ENCODE measurements around the gene PDZD8. TPM values are rescaled to one million over a fixed set of nuclear protein-coding genes. Genes with fewer than 3 reads are reported as not detected.
A peak's percentile ranks its signal among the peaks of the same experiment; 100 is the strongest.

Gene PDZD8, protein sequence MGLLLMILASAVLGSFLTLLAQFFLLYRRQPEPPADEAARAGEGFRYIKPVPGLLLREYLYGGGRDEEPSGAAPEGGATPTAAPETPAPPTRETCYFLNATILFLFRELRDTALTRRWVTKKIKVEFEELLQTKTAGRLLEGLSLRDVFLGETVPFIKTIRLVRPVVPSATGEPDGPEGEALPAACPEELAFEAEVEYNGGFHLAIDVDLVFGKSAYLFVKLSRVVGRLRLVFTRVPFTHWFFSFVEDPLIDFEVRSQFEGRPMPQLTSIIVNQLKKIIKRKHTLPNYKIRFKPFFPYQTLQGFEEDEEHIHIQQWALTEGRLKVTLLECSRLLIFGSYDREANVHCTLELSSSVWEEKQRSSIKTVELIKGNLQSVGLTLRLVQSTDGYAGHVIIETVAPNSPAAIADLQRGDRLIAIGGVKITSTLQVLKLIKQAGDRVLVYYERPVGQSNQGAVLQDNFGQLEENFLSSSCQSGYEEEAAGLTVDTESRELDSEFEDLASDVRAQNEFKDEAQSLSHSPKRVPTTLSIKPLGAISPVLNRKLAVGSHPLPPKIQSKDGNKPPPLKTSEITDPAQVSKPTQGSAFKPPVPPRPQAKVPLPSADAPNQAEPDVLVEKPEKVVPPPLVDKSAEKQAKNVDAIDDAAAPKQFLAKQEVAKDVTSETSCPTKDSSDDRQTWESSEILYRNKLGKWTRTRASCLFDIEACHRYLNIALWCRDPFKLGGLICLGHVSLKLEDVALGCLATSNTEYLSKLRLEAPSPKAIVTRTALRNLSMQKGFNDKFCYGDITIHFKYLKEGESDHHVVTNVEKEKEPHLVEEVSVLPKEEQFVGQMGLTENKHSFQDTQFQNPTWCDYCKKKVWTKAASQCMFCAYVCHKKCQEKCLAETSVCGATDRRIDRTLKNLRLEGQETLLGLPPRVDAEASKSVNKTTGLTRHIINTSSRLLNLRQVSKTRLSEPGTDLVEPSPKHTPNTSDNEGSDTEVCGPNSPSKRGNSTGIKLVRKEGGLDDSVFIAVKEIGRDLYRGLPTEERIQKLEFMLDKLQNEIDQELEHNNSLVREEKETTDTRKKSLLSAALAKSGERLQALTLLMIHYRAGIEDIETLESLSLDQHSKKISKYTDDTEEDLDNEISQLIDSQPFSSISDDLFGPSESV
- polyA plus RNA-seq (ENCODE audit: insufficient read length in 10 of 10) = 10 to 100 TPM; 13.6 to 19.7 (median 17.1) TPM
- long read RNA-seq, donor 1, full-length matches to known transcripts = 3 of 3 reads
- long read RNA-seq, donor 1, partial matches to known transcripts = 0 of 3 reads
- long read RNA-seq, donor 1, other reads (novel, unspliced or antisense) = 0 of 3 reads
- long read RNA-seq, donor 2, full-length matches to known transcripts = 3 of 3 reads
- long read RNA-seq, donor 2, partial matches to known transcripts = 0 of 3 reads
- long read RNA-seq, donor 2, other reads (novel, unspliced or antisense) = 0 of 3 reads
- long read RNA-seq, donor 3 = 0 reads
- long read RNA-seq, donor 4, full-length matches to known transcripts = 3 of 3 reads
- long read RNA-seq, donor 4, partial matches to known transcripts = 0 of 3 reads
- long read RNA-seq, donor 4, other reads (novel, unspliced or antisense) = 0 of 3 reads
- long read RNA-seq, donor 5, full-length matches to known transcripts = 3 of 8 reads
- long read RNA-seq, donor 5, partial matches to known transcripts = 5 of 8 reads
- long read RNA-seq, donor 5, other reads (novel, unspliced or antisense) = 0 of 8 reads
- long read RNA-seq, donor 6, full-length matches to known transcripts = 3 of 15 reads
- long read RNA-seq, donor 6, partial matches to known transcripts = 12 of 15 reads
- long read RNA-seq, donor 6, other reads (novel, unspliced or antisense) = 0 of 15 reads
- long read RNA-seq, donor 7, full-length matches to known transcripts = 8 of 13 reads
- long read RNA-seq, donor 7, partial matches to known transcripts = 5 of 13 reads
- long read RNA-seq, donor 7, other reads (novel, unspliced or antisense) = 0 of 13 reads
- long read RNA-seq, donor 8, full-length matches to known transcripts = 3 of 3 reads
- long read RNA-seq, donor 8, partial matches to known transcripts = 0 of 3 reads
- long read RNA-seq, donor 8, other reads (novel, unspliced or antisense) = 0 of 3 reads
- long read RNA-seq, donor 9 = 0 reads

DNA sequence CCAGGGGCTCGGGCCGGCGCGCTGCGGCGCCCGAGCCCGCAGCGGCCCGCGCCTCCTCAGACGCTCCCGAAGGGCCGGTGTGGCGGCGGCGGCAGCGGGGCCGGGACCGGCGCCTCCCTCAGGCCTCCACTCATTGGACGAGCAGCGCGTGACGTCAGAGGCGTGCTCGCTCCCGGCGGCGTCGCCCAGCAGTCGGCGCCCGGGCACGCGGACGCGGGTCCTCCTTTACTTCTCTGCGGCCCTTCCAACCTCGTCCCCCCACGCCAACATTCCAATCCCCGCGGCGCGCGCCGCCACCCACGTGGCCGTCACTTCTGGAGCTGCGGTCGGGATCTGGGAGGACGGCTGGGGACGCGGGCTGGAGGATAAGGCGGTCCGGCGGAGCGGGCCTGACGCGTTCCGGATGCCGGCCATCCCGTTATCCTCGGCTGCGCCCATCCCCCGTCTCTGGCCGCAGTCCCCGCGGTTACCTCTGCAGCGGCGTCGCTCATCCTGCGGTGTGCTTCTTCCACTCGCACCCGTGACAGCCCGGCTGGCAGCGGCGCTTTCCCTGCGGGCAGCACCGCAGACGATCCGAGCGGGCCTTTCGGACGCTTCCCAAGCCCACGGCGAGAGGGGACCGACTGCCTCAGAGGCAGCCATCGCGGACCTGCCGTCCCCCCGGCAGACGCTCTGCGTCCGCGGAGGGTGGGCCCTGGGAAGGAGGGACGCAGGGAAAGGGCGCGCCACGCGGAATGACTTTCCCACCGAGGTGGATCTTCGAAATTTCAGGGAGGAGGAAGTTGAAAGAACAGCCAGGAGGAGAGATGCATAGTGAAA lies at the start of gene PDZD8:
Gene PDZD8 (minus strand): TSS at position 81 of the 819 bp plus-strand sequence. CDS start 213 bp downstream, outside the sequence.
- DNase-seq = peak; percentile 95 to 99 (median 98)

DNA sequence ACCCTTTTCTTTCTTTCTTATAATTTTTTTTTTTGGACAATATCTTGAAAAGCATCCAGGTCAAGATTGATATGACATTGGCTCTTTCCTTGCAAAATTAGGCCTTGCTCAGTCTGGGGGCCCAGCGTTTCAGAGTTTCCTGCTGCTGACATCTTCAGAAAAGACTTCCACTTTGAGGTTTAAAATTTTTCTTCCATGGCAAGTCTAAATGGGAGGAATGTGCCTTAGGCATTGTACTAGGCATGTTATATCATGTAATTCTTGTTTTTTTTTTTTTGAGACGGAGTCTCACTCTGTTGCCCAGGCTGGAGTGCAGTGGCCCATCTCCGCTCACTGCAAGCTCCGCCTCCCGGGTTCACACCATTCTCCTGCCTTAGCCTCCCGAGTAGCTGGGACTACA lies 48.9 kb upstream of the PDZD8 start:
- DNase-seq = no peak

DNA sequence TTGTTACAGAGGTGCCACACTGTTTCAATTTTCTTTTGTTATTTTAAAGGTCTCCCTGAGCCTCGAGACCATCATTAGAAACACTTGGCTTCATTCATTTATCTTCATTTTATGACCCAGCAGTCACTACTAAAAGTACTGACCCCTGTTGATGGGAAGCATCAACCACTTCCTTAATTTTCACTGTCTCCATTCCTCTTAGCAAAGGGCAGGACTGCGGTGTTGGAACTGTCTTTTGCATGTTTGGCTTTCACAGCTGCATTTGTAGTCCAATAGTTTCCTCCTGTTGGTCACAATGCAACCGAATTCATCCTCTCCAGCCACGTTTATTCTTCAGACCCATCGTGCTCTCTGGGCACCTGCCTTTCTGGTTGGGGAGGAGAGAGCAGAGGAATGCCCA lies 46.7 kb upstream of the PDZD8 start:
- DNase-seq = no peak

DNA sequence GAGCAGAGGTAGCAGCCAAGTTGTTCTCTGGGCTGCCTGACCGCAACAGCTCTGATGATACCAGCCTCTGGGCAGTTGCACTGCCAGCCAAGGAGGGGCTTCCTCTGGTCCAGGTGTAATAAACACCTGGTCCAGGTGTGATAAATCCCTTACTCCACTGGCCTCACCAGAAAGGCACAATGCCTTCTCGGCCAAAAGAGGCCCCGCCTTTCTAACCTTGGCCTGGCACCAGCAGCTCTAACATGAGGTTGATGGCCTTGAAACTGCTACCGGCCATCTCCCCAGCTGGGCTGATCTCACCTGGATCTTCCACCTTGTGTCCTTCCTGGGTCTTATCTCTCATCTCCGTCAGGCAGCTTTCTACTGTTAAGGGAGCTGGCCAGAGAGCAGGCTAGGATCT lies 45.5 kb upstream of the PDZD8 start:
- DNase-seq = no peak

DNA sequence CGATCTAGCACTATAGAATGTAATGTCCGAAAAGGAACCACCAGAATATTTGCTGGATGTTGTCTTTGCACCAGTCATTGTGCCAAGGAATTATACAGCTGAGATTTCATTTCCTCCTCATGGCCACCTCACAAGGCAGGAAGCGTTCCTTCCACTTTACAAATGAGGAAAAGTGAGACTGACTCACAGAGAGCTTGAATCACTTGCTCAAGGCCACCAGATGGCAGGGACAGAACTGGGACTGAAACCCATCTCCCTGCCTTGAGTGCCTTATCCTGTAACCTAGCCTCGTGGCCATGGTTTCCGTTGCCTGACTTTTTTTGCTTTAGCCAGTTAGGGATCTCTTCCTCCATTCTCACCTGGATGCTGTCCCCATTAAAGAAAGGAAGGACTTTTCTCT lies 44.7 kb upstream of the PDZD8 start:
- no peak for DNase-seq

DNA sequence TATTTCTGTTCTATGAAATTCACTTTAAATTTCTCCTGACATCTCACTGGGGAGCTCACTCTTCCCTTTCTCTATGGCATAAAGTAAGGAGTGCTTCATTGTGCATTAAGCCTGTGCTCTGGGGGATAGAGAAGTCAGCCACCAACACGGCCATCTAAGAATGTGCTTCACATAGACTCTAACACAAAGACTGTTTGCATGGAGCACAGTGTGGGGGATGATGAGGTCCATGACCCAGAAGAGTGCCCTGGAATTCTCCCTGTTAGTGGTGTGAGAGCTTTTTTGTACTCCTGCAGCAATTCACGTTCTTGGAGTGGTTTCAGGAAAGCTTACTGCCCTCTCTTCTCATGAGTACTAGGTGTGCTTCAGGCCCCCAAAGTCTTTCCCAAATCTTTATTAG lies 43.9 kb upstream of the PDZD8 start:
- DNase-seq = no peak

DNA sequence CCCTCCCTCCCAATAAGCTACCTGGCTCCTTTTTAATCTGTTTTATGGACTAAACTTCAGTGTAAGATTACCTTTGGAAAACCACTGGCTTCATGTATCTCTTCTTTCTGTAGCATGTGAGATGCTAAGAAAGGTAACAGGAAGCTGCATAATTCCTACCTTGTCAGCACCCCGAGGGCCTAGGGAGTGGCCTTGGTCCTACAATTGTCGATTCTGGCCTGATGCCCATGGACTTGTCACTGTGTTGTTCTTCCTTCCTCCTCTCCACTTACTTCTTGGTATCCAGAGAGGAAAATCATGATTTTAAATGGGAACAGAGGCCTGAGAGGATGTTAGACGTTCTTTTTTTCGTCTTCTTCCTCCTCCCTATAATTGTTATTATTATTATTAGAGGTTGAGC lies 42.9 kb upstream of the PDZD8 start:
- DNase-seq = no peak

DNA sequence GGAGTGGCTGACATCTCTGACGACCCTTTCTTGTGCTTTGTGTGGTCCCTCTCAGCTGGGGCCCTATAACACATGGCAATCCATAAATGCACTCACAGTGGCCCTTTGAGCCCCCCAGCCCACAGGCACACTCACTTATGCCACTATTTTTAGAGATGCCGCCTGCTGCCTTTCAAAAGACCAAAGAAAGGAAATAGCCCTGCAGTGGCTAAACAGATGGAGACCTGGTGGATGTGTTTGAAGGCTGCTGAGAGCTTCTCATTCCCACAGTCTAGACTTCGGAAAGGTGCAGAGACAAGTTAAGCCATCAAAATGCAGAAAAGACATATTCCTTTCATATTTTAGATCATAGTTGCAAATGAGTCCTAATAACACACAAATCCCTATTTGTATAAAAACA lies 42.0 kb upstream of the PDZD8 start:
- no peak for DNase-seq

DNA sequence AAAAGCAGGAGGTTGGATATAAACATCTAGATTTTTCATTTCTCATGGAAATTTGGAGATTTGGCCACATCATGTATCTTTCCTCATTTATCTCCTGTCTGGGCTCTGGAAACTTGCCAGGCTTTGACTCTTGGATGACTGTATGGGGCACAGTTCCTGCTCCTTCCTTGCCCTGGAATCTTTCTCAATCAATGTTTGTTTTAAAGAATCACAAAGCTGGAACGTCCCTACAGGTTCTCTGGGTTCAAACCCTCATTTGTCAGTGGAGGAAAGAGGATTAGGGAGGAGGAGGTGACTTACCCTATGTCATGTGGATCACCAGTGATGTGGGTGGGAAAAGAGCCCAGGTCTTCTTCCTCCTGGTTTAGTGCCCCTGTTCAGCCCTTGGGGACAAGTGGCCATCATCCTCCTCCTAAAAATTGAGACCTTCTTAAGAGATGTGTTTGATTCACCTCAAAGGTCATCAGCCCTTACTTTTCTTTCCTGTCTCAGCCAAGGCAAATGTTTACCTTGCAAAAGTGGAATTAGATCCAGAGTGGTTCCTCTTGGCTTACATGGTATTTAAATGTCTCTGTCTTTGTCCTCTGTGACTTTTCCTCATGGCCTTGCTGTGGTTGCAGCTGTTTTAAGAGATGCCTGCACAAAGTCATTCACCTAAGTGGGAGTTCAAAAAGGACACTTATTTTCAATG lies 38.8 kb upstream of the PDZD8 start:
- DNase-seq = no peak

DNA sequence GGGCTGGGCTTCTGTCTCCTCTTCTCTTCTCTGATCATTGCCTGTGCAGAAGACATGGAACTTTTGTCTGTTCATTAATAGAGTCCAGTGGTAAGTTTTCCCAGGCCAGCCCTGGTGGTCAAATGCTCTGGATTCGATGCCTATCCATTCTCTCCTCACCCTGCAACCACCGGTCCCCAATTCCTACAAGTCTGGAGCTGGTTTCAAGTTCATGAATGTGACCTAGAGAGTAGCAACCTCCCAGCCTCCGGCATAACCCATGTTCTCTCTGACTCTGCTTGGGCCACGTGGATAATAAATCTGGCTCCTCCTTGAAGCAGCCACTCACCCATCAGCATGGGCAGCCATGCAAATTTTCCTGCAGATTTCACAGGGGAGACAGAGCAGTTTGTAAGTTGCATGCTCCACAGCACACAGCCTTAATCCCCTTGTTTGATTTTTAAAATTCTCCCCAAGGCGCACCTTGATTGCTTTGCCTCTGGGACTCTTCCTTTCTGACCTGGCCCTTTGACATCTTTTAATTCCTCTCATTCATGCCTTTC lies 37.3 kb upstream of the PDZD8 start:
- DNase-seq = no peak

DNA sequence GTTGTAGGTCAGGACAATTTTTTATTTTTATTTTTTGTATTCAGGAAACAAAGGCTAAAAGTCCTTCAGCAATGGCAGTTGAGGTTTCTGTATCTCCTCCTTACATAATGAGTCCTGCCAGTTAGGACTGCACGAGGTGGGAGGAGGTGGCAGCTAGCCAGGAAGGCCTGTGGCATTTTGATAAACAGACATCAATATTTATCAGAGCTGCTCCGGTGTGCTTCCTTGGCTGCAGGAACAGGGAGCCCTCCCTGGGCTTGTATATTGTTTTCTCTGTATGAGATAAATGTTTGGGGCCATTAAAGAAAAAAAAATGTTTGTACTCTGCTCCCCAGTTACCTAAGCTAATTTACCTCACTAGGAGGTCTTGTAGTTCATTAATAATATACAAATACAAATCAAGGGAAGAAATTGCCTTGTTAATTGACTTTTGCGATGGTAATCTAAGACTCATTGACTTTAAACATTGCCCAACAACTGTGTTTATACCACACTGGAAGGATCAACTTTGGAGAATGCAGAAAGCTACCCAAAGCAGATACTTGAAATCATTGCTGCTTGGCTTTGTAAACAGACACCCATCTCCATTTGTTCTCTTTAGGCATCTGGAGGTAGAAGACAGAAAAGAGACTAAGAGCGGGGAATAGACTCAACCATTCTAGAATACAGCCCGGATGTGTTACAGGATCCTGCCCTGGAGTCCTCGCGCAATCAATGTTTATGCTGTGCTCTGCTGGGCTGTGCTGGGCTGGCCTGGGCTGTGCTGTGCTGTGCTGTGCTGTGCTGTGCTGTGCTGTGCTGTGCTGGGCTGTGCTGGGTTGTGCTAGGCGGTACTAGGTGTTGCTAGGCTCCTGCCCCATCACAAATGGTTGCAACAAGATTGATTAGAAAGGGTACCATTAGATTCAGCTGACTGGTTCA lies 36.5 kb upstream of the PDZD8 start:
- no peak for DNase-seq

DNA sequence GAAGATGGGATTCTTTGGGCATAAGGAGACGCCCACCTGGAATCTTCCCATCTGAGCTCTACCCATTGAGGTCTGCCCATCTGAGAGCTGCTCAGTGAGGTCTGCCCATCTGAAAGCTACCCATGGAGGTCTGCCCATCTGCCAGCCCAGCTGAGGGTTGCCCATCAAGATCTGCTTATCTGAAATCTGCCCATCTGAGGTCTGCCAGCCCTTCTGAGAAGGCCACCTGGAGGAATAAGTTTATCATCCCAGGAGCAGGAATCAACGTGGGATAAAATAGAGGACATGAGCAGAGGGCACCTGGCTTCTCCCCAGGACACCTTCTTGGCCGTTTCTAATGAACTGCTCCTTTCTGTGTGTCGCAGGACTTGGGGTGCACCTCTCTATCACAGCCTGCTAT lies 35.3 kb upstream of the PDZD8 start:
- no peak for DNase-seq

DNA sequence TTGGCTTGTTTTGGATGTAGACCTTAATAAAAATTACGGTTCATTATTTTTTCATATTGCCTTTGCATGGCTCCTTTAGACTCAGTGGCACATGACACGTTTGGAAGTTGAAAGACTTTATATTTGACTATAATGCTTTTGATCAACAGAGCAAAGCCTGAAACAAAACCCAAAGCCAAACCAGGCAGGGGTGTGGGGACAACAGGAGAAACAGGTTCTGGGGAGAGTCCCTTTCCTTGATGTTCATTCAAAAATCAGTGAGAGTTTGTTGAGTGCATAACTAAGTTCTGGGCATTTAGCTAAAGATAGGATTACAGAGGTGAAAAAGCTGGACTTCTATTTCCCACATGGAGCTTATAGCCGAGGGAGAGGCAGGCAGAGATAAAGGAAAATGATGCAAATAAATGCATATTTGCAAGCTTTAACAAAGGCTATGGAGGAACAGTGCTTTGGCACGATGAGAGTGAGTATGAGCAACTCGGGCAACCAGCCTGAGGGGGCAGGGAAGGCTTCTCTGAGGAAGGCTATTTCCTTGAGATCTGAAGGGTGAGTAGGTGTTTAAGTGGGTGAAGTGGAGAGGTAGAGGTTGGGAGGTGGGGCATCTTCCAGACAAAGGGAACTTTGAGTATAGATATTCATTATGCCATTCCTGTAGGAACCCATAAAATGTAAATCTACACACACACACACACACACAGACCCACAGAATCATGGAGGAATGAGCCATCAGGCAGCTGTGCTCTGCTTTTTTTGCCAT lies 34.5 kb upstream of the PDZD8 start:
- DNase-seq = no peak

DNA sequence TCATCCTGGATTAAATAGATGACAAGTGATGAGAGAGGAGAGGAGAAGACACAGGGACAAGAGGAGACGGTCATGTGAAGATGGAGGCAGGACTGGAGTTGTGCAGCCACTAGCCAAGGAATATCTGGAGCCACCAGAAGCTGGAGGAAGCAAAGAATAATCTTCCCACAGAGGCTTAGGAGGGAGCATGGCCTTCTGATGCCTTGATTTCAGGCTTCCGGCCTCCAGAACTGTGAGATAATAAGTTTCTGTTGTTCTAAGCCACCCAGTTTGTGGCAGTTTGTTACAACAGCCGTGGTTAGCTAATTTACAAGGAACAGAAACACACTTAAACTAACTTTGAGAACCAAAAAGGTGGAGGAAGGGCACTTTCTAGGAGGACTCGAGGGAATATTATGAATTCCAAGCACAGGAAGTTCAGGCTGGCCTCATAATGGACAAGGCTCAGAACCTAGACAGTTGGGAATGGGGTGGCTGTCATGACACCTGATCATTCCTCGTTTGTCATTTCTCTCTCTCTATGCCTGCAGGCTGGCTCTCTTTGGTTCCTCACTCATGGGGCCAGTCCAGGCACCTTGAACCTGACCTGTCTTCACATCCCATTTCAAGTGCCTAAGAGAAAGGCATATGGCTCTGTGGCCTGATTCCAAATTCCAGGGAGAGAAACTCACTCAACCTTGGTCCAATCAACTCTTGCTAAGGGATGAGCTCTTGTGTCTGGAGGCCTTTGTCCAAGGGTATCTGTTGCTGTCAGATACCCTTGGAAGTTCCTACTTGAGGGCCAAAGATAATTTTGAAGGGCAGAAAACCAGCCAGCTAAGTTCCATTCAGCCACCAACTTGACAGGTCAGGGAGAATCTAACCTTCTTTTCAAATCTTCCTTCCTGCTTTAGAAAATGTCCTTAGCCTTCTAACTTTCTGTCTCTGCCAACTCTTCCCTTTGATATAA lies 33.5 kb upstream of the PDZD8 start:
- DNase-seq = no peak

DNA sequence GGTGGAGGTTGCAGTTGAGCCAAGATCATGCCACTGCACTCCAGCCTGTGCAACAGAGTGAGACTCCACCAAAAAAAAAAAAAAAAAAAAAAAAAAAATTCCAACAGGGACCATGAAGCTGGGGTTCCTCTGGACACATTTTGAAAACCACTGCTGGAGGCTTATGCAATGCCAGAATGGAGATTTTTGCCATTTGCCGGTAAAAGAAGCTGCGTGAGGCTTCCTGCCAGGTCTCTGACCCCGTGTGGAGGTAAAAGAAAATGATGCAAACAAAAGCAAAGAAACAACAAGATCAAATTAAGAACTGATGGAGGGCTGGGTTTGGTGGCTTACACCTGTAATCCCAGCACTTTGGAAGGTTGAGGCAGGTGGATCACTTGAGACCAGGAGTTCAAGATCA lies 30.5 kb upstream of the PDZD8 start:
- DNase-seq = no peak
